ENCODE results near the gene CDC34. TPM values are rescaled to one million over a fixed set of nuclear protein-coding genes. Genes with fewer than 3 reads are reported as not detected.

CDC34 gene
- total and polyA plus RNA-seq, 9 of the 15 experiments (the other 6 are each of a cell fraction or from before 2014, with no cell fraction given), result 0.80 to 203 (median 65.5) TPM

DNA sequence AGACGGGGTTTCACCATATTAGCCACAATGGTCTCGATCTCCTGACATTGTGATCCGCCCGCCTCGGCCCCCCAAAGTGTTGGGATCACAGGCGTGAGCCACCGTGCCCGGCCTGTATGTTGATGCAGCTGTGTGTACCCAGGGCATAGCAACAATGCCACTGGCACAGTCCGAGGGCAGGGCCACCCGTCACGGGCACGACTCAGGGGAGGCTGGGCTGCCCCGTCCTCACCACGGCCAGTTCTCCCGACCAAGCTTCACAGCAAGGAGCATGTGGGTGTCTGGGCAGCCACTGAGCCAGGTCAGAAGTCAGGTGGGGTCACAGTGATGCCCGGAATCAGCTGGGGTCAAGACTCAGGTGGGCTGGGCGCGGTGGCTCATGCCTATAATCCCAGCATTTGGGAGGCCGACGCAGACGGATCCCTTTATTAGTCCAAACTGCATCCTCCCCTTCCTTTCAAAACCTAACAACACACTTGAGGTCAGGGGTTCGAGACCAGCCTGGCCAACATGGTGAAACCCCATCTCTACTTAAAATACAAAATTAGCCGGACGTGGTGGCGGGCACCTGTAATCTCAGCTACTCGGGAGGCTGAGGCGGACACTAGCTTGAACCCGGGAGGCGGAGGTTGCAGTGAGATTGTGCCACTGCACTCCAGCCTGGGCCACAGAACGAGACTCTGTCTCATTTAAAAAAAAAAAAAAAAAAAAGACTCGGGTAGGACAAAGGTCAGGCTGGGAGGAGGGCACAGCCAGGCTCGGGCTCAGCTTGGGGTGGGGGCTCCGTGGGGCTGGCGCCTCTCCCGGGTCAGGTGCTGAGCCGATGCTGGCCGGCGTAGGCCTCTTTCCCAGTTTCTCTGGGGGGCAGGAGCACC, 1.2 kb upstream of the CDC34 start:
- peak overlapping the region; percentile 90 for H3K27ac ChIP-seq (ENCODE audit: extremely low read depth, low read depth, low read length)
- H3K9ac ChIP-seq (ENCODE audit: insufficient read depth in 1 of 2, low read depth in 2 of 2, low read length in 2 of 2), result peak overlapping the region; percentile 77 to 95; a peak in 3 of 4 replicates
- DNase-seq (ENCODE audit: extremely low read depth in 1 of 4, low spot score in 3 of 4) (no peak), FAIRE-seq (no peak), ATAC-seq (no peak)
- H3K9me3 ChIP-seq (replicated peaks; ENCODE audit: control insufficient read depth, insufficient read depth, low read depth, low read length), result peaks cover 4% of the 10 kb centered on the region
- H3K36me3 ChIP-seq (ENCODE audit: control insufficient read depth, insufficient read depth, low read length), result peaks cover 20% of the 10 kb centered on the region; the same call in 1 of the 3 replicates
- peak overlapping the region; percentile 86 for H3K4me2 ChIP-seq (ENCODE audit: insufficient read depth, low read length)
- POLR2A ChIA-PET, result no interaction called here
- intact Hi-C loops (cut with micrococcal nuclease), result loop anchor here (10.0 kb wide), 1 partner anchor 54 kb away; the partner anchor contains the start of gene HCN2
- BruUV-seq (replicated peaks), result TSS peak; percentile 88
- H3K9me1 ChIP-seq (ENCODE audit: control insufficient read depth, insufficient read depth, low read length), result peaks cover 6% of the 10 kb centered on the region
- in situ Hi-C loops (cut with MboI), result no loop called here
- no peaks in the 10 kb centered on the region for H3K27me3 ChIP-seq (ENCODE audit: control insufficient read depth in 2 of 2, insufficient read depth in 2 of 2, low read length in 2 of 2)
- 77% methylated on average over 26 of the region's 38 CpGs for WGBS (ENCODE audit: insufficient coverage, low coverage, missing lambda C conversion rate)
- H3K4me3 ChIP-seq, result peak overlapping the region; percentile 97
- CTCF ChIA-PET (ENCODE audit: low intra/inter-chr PET ratio), result no interaction called here
- peaks cover 9 to 73% of the 10 kb centered on the region in 2 experiments; a peak in 4 of 5 replicates for H3K4me1 ChIP-seq (replicated peaks in 1 of 2; ENCODE audit: control insufficient read depth in 2 of 2, insufficient read depth in 2 of 2, low read length in 2 of 2)
- H3K79me2 ChIP-seq (ENCODE audit: control insufficient read depth, insufficient read depth, low read length), result peaks cover 36% of the 10 kb centered on the region
- H4K20me1 ChIP-seq (replicated peaks; ENCODE audit: control insufficient read depth, insufficient read depth, low read length), result peaks cover 16% of the 10 kb centered on the region
- peak overlapping the region; percentile 97 for H2AFZ ChIP-seq (ENCODE audit: low read depth, low read length)
- TF ChIP-seq PHTF2 (CRISPR knock-in tag; IDR thresholded peaks at IDR 0.05), result no peak
- no peak for TF ChIP-seq ZNF347 (CRISPR knock-in tag; IDR thresholded peaks at IDR 0.05; ENCODE audit: low read depth)
- TF ChIP-seq RAD21 (CRISPR knock-in tag; conservative IDR thresholded peaks at IDR 0.05 in 1 of 2, IDR thresholded peaks at IDR 0.05 in 1 of 2), result no peak
- TF ChIP-seq CCAR2 (IDR thresholded peaks at IDR 0.05; ENCODE audit: low read depth, low read length), result no peak
- no peak for TF ChIP-seq ZBTB26 (CRISPR knock-in tag; IDR thresholded peaks at IDR 0.05)
- TF ChIP-seq ZNF764 (CRISPR knock-in tag; IDR thresholded peaks at IDR 0.05; ENCODE audit: low read depth), result no peak
- TF ChIP-seq BCOR (IDR thresholded peaks at IDR 0.05), result peak; percentile 56; the same call in 1 of the 2 replicates
- no peak for TF ChIP-seq KDM5B (IDR thresholded peaks at IDR 0.05; ENCODE audit: insufficient replicate concordance, low read depth, low read length)
- TF ChIP-seq, protein P1, sequence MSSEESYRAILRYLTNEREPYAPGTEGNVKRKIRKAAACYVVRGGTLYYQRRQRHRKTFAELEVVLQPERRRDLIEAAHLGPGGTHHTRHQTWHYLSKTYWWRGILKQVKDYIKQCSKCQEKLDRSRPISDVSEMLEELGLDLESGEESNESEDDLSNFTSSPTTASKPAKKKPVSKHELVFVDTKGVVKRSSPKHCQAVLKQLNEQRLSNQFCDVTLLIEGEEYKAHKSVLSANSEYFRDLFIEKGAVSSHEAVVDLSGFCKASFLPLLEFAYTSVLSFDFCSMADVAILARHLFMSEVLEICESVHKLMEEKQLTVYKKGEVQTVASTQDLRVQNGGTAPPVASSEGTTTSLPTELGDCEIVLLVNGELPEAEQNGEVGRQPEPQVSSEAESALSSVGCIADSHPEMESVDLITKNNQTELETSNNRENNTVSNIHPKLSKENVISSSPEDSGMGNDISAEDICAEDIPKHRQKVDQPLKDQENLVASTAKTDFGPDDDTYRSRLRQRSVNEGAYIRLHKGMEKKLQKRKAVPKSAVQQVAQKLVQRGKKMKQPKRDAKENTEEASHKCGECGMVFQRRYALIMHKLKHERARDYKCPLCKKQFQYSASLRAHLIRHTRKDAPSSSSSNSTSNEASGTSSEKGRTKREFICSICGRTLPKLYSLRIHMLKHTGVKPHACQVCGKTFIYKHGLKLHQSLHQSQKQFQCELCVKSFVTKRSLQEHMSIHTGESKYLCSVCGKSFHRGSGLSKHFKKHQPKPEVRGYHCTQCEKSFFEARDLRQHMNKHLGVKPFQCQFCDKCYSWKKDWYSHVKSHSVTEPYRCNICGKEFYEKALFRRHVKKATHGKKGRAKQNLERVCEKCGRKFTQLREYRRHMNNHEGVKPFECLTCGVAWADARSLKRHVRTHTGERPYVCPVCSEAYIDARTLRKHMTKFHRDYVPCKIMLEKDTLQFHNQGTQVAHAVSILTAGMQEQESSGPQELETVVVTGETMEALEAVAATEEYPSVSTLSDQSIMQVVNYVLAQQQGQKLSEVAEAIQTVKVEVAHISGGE (CRISPR knock-in tag; IDR thresholded peaks at IDR 0.05), result 0 out of 6 replicates have a peak, but pooled peaks of 1 of the 3 experiments have one; percentile 16
- TF ChIP-seq, protein P2, sequence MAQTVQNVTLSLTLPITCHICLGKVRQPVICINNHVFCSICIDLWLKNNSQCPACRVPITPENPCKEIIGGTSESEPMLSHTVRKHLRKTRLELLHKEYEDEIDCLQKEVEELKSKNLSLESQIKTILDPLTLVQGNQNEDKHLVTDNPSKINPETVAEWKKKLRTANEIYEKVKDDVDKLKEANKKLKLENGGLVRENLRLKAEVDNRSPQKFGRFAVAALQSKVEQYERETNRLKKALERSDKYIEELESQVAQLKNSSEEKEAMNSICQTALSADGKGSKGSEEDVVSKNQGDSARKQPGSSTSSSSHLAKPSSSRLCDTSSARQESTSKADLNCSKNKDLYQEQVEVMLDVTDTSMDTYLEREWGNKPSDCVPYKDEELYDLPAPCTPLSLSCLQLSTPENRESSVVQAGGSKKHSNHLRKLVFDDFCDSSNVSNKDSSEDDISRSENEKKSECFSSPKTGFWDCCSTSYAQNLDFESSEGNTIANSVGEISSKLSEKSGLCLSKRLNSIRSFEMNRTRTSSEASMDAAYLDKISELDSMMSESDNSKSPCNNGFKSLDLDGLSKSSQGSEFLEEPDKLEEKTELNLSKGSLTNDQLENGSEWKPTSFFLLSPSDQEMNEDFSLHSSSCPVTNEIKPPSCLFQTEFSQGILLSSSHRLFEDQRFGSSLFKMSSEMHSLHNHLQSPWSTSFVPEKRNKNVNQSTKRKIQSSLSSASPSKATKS (CRISPR knock-in tag; IDR thresholded peaks at IDR 0.05), result no peak
- TF ChIP-seq RBM14 (IDR thresholded peaks at IDR 0.05; ENCODE audit: borderline replicate concordance, insufficient read depth, low read depth, low read length), result no peak

Data from K562 (cell line).